ENCODE results near the gene MT3.

Gene MT3

GRCh38 chr16:56589141-56590039 is at the start of gene MT3:
MT3 (plus strand) TSS chr16:56589528; CDS start chr16:56589591, 63 bp downstream.
- peak; percentile 35 for DNase-seq

- no peak for DNase-seq
These were observed 49.7 kb upstream of the MT3 start for GRCh38 chr16:56539656-56540055.

GRCh38 chr16:56542039-56542438 is 47.3 kb upstream of the MT3 start:
- no peak for DNase-seq

GRCh38 chr16:56547120-56547948 is 42.0 kb upstream of the MT3 start:
- no peak for DNase-seq

GRCh38 chr16:56547949-56548567 is 41.3 kb upstream of the MT3 start:
- DNase-seq = no peak

- no peak for DNase-seq
These were observed 40.2 kb upstream of the MT3 start for GRCh38 chr16:56549161-56549560.

GRCh38 chr16:56549744-56550385 is 39.5 kb upstream of the MT3 start:
- DNase-seq = no peak

- no peak for DNase-seq
These were observed 37.3 kb upstream of the MT3 start for GRCh38 chr16:56551796-56552738.

- no peak for DNase-seq
These were observed 34.9 kb upstream of the MT3 start for GRCh38 chr16:56554441-56554840.

- peak; percentile 76 for DNase-seq
These were observed 31.1 kb upstream of the MT3 start for GRCh38 chr16:56558024-56558747.

- no peak for DNase-seq
These were observed 30.2 kb upstream of the MT3 start for GRCh38 chr16:56559109-56559508.

GRCh38 chr16:56560447-56560846 is 28.9 kb upstream of the MT3 start:
- no peak for DNase-seq

- DNase-seq = no peak
These were observed 28.2 kb upstream of the MT3 start for GRCh38 chr16:56561126-56561525.

GRCh38 chr16:56564793-56565477 is 24.4 kb upstream of the MT3 start, which contains the start of gene MT4:
MT4 (plus strand) TSS chr16:56565073; CDS start chr16:56565129, 56 bp downstream.
- DNase-seq = no peak

- DNase-seq = no peak
These were observed 19.4 kb upstream of the MT3 start for GRCh38 chr16:56569971-56570370.

GRCh38 chr16:56571525-56571924 is 17.8 kb upstream of the MT3 start:
- no peak for DNase-seq

- no peak for DNase-seq
These were observed 14.7 kb upstream of the MT3 start for GRCh38 chr16:56574625-56575024.

- DNase-seq = peak; percentile 55
These were observed 12.6 kb upstream of the MT3 start for GRCh38 chr16:56576585-56577299.

GRCh38 chr16:56577300-56577625 is 12.1 kb upstream of the MT3 start:
- DNase-seq = no peak

Data from femur (tissue), 1 donor.